GM15510 (cell line): ENCODE measurements around the gene TXNDC2.

Experiments used
- POLR2A ChIP-seq: IDR thresholded peaks from 3 replicates; pipeline ENCODE4 v1.6.1; 2011; ENCODE audit warnings: borderline replicate concordance; ENCODE audit not compliant: insufficient read length; ENCODE audit errors: extremely low read depth

Gene TXNDC2

DNA sequence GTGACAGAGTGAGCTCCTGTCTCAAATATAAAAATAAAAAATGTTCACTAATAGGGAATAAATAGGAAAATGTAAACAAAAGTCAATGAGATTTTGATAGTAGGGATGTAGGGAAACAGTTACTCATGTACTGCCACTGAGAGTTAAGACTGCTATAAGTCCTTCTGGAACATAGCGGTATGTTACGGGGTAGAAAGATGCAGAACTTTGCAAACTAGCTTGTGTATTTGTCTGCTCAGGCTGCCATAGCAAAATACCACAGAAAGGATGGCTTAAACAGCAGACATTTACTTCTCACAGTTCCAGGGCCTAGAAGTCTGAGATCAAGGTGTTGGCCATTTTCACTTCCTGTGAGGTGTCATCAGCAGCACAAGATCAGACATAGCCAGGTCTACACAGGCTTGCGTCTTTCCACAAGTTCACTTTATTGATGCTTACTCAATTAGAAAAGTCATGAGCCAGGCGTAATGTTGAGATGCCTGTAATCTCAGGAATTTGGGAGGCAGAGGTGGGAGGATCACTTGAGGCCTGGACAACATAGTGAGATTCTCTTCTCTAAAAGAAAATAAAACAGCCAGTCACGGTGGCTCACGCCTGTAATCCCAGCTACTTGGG lies 8.8 kb downstream of the TXNDC2 start:
- no peak for TF ChIP-seq POLR2A

GRCh38 chr18:9897129-9897528 lies 11.4 kb downstream of the TXNDC2 start:
- TF ChIP-seq POLR2A, result no peak

DNA sequence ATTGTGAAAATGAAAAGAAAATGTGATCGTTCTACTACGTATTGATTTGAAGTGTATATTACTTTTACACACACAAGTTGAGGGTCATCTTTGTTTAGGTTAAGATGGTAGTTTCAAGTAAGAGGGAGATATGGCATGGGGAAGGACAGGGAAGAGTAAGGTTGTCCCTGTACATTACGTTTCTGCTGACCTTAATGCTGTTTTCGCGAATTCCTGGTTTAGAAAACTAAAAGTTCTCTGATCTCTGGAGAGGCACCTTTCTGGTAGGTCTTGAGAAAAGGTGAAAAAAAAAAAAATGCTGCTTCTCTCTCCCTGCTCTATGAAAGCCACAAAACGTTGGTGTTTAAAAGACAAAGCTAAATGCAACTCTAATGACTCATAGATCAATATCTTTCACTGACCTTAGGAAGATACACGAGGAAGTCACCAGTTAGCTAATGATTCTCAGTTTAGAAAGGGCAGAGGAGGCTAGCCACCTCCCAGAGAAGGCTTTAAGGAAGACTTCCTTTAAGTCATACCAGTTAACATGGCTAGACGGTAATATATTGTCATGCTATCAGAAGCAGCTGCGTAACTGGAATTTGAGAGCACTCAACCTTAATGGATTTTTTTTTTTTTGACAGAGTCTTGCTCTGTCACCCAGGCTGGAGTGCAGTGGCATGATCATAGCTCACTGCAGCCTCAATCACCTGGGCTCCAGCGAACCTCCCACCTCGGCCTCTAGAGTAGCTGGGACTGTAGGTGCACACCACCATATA lies 13.2 kb downstream of the TXNDC2 start:
- no peak for TF ChIP-seq POLR2A

GRCh38 chr18:9900699-9901098 lies 14.9 kb downstream of the TXNDC2 start:
- no peak for TF ChIP-seq POLR2A

DNA sequence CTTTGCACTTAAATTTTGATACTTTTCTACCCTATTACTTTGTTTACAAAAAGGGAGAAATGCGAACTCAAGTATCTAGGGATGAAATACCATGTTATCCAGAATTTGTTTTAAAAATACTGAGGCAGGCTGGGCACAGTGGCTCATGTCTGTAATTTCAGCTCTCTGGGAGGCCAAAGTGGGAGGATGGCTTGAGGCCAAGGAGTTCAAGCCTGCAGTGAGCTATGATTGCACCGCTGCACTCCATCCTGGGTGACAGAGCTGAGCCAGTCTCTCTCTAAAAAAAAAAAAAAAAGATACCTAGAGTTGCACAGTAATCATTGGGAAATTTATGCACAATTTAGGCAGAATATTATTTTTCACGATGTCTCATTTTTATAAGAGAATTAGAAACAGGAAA lies 15.6 kb downstream of the TXNDC2 start:
- no peak for TF ChIP-seq POLR2A

DNA sequence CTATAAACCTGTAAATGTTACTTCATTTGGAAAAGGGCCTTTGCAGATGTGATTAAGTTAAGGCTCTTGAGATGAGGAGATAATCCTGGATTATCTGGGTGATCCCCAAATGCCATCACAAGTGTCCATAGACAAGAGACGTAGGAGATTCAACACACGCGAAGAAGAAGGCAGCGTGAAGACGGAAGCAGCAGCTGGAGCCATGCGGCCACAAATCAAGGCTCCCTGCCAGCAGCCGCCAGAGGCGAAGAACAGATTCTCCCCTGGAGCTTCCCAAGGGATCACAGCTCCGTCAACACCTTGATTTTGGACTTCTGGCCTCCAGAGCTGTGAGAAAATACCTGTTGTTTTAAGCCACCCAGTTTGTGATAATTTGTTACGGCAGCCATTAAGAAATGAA lies 17.1 kb downstream of the TXNDC2 start:
- TF ChIP-seq POLR2A, result no peak

DNA sequence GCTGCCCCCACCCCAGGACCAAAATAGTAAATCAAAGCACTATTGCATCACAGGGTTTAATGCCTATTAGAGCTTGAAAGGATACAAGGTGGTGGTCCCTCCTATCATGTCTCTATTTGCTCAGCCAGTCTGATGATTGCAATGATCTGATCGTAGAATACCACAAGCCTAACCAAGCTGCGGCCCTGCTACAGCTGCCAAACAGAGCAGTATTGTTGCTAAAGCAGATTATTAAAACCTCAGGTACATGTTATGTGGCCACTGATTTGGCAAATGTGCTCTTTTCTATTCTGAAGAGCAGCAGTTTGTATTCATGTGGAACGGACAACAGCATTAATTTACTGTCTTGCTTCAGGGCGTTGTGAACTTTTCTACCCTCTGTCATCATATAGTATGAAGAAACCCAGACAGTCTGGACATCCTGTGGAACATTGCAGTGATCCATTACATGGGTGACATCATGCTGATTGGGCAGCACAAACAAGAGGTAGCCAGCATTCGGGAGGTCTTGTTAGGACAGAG lies 19.7 kb downstream of the TXNDC2 start:
- TF ChIP-seq POLR2A, result no peak

DNA sequence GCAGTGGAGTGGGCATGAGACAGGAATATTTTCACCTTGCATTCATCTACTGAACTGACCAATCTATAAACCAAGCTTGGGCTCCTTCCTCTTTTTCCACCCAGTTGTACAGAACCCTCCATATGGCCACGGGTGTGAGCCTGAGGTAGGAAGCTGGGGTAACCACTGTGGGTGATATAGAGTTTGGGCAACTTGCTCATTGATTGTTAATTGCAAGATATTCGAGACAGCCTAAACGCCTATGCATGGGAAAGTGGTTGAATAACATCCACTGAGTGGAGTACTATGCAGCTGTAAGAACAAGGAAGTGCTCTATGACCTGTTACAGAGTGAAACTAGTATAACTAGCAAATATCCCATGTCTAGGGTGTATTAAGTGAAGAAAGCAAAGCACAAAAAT lies 20.7 kb downstream of the TXNDC2 start:
- TF ChIP-seq POLR2A, result no peak

- no peak for TF ChIP-seq POLR2A
These were observed 22.1 kb downstream of the TXNDC2 start for GRCh38 chr18:9907867-9908266.

GRCh38 chr18:9910071-9910470 lies 24.3 kb downstream of the TXNDC2 start:
- TF ChIP-seq POLR2A, result no peak

DNA sequence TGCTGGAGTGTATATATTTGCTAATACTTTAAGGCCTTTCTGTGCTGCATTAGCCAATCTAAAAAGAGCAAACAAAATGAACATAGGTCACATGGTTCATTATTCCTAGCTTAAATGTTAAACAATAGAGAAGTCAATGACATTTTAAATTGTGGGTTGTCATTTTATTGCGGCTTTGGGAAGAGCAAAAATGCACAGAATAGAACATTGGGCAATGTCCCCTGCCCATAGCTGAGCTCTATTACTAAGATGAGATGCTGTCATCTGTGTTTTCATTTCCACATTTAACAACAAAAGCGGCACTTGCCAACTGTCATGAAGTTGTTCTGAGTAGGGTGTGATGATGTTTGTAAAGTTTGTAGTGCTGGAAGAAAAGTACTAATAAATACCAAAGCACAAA lies 24.9 kb downstream of the TXNDC2 start:
- no peak for TF ChIP-seq POLR2A

GRCh38 chr18:9911226-9911625 lies 25.5 kb downstream of the TXNDC2 start:
- no peak for TF ChIP-seq POLR2A

DNA sequence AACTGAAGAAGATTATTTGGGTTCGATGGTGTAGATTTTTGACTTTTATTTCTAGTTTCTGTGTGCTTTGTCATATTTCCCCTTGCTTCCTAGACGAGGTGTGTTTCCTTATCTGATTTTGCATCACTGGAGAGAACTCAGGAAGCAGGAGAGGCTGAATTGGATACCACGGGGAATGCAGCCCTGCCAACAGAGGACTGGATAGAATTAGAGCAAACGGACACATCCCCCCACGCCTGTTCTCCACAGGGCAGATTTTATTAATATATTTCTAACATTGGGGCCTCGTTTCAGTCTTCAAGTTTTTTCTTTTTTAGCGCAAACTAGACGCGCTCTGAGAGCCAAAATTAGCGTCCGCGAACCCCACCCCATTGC lies 27.4 kb downstream of the TXNDC2 start:
- TF ChIP-seq POLR2A, result no peak

GRCh38 chr18:9913526-9914333 lies 28.0 kb downstream of the TXNDC2 start, which contains the start of gene VAPA:
VAPA (plus strand) TSS chr18:9914016; CDS start chr18:9914257, 241 bp downstream.
- TF ChIP-seq POLR2A, result peak; percentile 89

DNA sequence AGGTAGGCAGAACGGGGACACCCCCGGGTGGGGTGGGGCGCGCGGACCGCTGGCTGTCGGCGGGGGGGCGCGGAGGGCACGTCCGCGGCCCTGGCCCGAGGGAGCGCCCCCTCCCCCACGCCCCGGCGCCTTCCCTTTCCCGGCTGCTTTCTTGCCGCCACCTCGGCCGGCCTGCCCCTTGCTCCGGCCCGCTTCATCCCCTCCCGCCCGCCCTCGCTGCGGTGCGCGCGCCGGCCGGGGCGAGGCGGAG lies 28.5 kb downstream of the TXNDC2 start:
- no peak for TF ChIP-seq POLR2A

DNA sequence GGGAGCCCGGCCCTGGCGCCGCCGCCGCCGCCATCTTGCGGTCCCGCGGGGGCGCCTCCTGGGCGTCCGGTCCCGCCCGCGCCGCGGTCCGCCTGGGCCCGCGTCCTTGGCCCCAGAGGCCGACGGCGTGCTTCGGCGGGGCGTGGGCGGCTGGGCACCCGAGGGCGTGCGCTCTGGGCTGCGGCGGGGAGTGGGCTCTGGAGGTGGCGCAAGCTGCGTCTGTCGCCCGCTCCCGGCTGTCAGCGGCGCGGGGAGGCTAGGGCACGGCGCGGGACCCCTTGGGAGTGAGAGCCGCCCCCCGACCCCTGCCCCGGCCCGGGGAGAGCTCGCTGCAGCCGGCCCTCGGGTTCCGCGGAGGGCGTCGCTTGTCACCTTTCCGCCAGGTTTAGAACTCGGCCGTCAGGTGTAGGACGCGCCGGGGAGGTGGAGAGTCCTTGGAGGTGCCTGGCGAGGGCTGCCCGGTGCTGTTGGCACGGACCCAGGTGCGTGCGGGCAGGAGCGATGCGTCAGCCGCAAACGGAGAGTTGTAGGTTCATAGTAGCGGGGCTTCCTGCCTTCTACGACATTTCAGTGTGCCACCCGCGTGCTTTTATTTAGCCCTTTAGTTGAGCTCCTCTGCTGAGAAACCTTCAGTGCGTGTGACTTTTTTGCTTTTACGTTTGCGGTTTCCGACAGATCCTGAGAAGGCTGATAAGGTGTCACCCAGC lies 29.0 kb downstream of the TXNDC2 start:
- TF ChIP-seq POLR2A, result no peak
